Skin of body (tissue), 2 donors: ENCODE results near the gene UNC79. TPM values are rescaled to one million over a fixed set of nuclear protein-coding genes. Genes with fewer than 3 reads are reported as not detected.

ENCODE experiments used
- DNase-seq: peaks from one replicate; lab custom pipeline; 2025; lab: John Stamatoyannopoulos, UW
- total RNA-seq: library from RNA; depleted of rRNA; stranded (reverse); fragments of >200 nt; gene quantifications from one replicate; pipeline ENCODE4 v1.2.3, GENCODE V29; 2014

Gene UNC79
- total RNA-seq, 1 donor from 2014 or later = 0.39 TPM

DNA sequence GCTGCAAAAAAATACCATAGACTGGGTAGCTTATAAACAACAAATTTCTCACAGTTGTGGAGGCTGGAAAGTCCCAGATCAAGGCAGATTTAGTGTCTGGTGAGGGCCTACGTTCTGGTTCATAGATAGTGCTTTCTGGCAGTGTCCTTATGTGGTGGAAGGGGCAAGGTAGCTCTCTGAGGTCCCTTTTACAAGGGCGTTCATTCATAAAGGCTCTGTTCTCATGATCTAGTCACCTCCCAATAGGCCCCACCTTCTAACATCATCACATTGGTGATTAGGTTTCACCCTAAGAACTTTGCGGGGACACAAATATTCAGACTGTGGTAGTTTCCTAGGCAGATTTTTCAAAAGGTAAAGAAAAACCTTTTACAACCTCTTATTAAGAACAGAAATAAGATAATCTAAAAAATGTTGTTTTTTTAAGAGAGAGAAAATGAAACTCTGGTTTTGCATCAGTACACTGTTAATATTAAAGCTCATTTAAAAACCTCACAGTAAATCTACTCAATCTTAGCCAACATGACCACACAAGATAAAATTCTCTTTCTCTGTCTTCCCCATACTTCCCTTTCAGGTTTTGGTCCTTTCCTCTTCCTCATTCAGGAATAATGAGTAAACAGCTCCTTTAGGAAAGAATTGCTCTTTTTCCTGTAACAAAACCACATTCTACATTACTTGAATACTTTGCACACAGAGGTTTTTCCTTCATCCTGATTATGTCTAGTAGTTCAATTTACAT, 117.5 kb downstream of the UNC79 start:
- DNase-seq = no peak

DNA sequence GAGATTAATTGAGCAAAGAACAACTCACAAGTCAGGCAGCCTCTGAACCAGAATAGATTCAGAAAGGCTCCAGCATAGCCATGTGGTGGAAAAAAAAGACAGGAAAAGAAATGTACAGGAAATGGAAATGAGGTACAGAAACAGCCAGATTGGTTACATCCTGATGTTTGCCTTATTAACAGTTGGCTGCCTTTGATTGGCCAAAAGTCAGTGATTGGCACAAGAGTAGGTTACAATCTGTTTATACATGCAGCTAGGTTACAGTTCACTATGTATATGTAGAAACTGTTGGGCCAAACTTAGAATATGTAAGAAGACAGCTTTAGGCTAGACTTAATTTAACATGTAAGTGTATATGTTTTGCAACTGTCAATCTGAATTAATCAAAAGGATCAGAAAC, 118.9 kb downstream of the UNC79 start:
- DNase-seq = no peak

DNA sequence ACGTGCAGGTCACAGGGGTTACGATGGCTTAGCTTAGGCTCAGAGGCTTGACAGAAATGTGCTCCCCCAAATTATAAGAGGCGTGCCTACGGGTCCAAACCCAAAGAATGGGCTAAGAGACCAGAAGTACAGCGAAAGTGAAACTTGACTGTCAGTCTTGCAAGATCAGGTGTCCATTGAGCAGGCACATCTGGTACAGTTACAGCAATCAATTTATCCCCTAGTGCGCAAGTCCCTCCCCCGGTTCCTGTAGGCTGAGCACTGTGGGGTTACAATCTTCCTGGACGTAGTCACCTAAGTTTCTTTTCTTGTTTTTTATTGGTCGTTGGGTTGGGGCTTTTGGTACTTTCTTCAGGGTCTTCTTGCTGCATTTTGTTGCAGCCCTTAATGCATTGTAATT, 134.2 kb downstream of the UNC79 start:
- DNase-seq = no peak

DNA sequence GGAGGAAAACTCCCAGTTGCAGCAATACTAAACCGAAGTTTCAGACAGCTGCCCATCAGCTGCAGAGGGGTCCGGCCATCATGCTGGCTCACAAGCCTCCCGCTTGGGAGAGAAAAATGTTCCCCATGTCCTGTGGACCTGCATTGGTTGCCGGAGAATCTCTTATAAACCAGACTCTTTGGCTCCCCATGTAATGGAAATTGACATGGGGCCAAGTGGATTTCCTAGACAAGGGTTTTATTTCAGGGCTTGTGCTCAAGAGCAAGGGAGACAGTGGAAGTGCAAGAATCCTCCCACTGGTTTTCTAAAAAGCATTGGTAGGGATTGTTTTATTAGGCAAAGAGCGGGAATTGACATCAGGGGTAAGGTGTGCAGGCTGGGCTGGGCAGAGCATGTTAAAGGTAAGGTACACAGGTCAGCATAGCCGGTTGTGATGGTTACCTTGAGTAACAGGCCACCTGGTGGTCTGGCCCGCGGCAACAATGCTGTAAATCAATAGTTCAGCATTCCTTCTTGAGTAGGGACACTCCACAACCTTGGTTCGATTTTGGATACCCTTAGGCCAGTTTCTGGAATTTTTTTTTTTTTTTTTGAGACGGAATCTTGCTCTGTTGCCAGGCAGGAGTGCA, 135.4 kb downstream of the UNC79 start:
- no peak for DNase-seq

DNA sequence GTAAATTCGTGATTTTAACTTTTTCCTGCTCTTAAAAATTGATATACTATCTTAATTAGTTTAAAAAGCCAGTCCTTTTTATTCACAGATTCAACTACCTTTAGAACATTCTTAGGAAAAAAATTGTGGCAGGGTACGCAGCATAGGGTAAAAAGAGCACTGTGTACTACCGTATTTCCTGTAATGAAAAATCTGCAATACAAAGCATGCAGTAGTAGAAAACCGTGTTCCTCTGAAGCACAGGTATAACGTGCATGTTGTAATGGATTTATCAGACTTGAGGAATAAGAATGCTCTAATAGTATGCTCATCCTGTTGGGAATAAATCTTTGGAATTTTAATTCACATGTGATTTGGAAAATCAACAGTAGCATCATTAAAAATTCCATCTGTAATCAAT, 140.5 kb downstream of the UNC79 start:
- no peak for DNase-seq

DNA sequence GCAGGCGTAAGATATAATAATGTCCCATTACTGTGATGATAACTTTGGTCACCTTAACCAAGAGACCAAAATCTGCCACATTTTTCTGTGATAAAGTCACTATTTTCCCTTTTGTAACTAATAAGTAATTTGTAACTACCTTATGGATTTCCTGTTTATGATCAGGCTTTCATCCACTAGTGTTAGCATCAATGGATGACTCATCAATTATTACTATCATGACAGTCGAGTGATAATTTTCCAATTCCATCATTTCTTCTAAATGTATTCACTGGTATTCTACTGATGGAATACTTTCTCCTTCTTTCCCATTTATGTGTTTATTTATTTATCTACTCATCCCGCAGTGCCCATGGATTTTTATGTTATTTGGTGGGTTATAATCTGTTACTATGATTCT, 148.4 kb downstream of the UNC79 start:
- no peak for DNase-seq

DNA sequence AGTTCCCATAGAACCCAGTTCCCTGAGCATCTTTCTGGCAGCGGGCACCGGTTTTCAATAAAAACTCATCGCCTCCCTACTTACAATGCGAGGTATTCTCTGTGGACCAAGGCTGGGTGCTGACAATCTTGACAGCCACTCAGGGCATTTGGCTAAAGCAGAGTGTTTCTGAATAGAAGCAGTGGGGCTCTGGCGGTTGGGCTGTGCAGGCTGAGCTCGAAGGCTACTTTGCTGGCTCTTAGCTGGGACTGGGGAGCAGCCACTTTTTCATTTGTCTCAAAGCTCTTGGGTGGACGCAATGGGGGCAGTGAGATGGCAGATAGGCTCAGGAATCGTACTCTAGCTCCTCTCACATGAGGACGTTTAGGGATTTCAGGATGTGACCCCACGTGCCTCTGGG, 151.8 kb downstream of the UNC79 start:
- DNase-seq = no peak

DNA sequence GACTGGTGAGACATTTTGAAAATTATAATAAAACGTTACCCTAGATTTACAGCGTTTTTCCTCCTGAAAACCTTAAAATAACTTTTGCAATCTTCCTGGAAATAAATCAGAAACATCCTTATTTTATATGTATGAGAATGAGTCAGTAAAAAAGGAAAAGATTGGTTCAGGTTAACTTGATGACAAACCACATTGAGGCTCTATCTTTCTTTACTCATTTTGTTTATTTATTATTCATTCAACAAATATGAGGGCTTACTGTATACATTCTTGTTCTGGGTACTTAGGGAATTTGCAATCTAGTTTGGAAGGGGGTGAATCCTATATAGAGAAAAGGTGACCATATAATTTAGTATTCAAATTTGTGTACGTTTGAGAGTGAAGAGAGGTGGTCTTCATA, 156.6 kb downstream of the UNC79 start:
- no peak for DNase-seq

DNA sequence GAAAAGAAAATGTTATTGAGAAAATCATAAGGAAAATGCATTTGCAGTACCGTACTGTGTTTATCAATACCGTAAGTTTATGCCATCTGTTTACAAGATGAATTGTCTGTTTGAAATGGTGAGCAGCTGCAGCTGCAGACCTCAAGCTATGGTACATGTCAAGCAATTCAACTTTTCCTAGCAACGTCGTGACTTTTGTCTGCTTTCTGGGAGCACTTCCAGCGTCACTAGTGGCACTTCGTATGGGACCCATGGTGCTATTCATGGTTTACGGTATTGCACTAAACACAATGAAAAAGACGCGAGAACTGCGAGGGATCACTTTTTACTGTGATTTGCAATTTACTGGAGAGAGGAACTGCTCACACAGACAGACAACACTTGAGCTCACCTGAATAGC, 160.8 kb downstream of the UNC79 start:
- DNase-seq = peak; percentile 53

DNA sequence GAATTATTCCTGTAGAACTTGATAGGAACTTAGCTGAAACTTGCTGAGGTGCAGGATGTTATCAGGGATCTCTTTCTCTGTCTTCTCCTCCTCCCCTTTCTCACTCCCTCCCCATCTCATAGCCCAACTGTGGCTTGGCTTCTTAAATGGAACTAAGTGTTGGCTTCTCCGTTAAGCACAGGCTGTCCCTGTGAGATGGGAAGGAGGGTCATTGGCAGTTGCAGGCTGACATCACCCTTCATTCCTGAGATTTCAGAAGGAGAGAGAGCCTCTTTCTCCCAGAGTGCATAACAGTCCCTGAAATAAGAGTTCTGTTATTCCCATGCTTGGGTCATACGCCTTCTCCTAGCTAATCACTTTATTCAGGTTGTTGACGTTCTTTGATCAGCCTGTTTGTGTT, 162.0 kb downstream of the UNC79 start:
- no peak for DNase-seq

DNA sequence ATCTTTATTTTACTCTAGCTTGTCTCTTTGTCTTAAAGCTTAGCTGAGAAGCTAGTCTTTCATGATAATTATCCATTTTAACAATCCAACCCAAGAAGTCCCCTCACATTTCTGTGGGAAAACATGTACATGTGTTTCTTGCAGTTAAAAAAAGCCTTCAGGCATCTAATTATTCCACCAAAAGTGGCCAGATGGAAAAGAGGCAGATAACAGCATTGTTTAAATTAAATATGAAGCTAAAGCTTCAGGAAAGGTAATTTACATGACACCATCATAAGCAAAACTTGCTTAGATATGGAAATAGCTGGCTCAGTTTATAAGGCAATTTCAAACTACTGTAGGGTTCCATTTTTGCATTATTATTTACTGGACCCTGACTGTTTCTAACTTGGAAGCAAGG, 175.4 kb downstream of the UNC79 start:
- DNase-seq = no peak

DNA sequence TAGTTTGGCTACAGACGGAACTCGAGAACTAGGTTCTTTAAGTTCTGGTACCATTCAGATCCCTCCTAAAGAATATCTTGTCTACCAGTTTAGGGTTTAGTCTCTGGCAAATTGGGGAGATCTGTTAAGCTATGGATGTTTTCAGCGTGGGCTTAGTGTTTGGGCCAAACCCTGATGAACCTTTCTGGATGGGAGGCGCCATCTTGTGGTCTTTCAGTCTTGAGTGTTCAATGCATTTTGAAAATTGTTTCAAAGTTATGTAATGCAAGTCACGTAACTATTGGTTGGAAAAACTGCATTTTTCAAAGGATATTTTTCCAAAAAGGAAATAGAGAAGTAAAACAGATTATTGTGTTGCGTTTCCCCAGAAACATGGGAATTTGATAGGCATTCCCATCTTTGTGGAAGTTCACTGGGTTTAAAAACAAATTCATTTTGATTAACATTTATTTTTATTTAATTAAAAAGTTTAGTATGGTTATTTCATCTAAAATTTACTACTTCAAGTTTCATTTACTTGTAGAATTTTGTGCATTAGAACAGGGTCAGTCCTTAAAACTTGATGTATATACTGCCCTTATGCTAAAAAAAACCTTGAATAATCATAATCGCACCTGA, 188.5 kb downstream of the UNC79 start:
- peak; percentile 55 for DNase-seq

DNA sequence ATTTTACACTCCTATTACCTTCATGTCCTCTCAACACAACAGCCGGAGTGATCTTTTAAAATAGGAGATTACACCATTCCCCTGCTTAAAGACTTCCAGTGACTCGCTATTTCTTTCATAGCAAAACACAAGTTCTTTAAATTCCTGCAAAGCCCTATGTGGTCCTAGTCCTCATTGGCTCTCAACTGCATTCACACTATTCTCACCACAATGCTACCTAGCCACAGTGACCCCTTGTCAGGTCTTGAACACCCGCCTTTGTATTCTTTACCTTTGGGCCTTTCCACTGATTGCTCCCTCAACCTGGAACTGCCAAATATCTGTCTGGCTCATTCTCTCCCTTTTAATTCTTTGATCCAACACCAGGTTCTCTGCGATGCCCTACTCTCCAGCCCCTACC, 197.3 kb downstream of the UNC79 start:
- no peak for DNase-seq

DNA sequence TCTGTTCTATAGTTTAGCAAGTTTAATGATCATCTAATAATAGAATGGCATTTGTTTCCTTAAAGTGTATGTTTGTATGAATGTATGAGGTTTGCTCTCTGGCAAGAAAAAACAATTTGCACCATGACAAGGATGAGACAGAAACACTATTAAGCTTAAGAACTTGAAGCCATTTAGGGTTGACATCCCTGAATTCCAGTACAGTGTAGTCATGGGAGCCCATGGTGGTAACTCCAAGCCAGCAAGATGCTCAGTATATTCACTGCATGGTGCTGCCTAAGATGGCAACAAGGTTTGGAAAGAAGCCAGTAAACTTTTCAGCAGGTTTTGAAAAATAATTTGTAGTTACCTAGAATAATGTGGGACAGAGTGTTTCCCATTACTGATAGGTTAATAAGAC, 198.9 kb downstream of the UNC79 start:
- no peak for DNase-seq

DNA sequence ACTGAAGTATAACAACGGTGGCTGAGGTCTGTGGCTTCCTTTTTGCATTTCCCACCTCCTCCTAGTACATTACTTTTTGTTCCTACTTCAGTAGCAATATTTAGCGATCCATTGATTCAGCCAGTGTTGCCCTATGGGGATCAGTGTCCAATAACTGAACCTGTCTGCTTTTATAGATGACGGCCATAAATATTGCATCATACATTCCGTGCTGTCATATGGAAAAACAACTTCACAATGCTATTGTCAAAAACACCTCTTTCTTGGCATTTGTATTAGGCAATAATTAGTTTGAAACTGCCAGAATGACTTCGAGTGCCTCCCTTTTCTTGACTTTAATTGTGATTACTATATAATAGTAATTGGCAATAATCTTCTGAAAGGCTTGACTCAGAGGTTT, 208.1 kb downstream of the UNC79 start:
- DNase-seq = no peak

DNA sequence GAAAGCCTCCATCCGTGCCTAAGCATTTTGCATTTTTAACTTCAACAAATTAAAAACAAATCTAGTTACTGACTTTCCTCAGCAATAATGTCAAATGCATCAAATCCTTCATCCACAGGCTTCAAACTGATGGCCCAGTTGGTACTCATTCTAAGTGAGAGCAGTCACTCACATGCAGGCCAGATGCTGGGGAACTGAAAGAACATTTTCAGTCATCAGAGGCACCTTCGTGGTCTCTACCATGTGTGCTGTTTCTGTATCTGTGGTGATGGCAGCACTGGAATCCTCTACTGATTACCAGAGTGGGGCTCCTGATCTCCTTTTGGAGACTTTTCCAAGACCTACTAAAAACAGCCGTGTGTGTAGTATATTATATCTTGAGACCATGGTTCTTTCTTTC, 212.4 kb downstream of the UNC79 start:
- DNase-seq = no peak

DNA sequence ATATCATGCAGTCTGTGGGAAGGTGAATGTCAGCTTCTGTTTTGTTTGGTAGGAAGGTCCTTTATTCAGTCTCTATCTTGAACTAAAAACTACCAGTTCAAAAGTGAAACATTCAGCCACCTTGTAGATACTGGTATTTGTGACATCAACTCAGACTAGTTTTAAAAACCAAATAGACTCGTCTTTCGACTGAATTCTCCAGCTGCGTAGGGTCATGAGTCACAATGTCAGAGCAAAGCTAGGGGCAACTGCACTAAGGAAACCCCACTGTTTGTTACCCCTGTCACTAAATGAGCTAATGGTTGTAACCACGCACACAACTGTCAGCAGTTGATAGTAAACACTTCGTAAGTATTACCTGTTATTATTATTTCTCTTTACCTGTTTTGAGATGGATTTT, 212.9 kb downstream of the UNC79 start:
- no peak for DNase-seq

DNA sequence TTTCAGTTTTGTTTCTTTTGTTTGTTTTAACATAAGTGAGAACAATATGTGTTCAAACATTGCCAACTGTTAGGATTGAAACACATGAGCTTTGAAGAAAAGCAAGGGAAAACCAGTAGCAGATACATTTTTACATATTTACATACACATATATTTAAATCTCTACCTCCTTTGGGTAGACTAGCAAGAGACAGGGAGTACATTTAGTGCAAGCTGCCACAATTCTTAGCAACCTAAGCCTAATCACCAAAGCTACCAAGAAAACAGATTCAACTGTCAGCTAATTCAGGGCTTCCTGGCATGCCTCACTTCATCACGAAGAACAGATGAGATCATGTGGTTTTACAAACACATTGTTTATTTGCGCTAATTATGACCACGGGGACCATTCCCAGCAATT, 214.5 kb downstream of the UNC79 start:
- peak; percentile 59 for DNase-seq

DNA sequence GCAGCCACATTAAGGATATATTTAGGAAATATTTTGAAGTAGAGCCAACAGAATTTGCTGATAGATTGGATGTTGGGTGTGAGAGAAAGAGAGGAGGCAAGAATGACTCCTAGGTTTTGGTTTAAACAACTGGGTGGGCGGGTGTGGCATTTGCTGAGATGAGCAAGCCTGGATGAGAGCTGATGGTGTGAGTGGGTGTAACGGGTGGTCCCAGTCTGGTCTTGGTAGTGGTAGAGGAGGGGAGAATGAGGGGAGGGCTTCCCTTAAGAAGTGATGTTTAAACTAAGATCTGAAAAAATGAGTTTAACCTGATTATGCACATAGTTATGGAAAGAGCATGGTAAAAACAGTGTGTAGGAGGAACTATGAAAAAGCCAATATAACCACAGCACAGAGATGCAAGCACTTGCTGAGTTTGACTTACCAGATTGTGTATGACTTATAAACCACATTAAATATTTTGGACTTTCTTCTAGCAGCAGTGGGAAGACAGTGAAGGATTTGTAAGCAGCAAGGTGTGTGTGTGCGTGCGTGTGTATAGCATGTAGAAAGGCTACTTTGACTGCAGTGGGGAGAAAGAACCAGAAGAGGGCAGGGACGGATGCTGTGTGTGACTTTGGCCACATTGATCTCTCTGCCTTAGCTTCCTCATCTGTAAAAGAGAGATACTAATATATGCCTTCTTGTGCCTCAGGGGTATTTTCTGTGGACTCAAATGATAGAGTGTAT, 217.9 kb downstream of the UNC79 start:
- no peak for DNase-seq

DNA sequence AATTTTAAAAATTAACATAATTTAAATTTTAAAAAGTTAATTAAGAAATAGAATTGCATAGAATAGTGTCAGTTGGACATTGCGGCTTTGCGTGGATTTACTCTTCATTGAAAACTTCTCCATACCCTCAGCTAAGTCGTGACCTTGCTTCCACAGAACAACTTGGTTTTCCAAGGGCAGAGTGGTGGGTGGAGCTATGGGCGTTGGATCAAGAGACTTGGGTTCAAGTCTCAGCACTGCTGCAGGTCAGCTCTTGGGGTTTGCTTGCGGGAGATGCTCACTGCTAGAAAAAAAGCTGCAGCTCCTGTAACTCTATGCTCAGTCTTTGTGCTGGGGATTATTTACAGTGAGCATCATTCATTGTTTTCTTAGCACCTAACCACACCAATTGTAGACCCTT, 223.9 kb downstream of the UNC79 start:
- no peak for DNase-seq

DNA sequence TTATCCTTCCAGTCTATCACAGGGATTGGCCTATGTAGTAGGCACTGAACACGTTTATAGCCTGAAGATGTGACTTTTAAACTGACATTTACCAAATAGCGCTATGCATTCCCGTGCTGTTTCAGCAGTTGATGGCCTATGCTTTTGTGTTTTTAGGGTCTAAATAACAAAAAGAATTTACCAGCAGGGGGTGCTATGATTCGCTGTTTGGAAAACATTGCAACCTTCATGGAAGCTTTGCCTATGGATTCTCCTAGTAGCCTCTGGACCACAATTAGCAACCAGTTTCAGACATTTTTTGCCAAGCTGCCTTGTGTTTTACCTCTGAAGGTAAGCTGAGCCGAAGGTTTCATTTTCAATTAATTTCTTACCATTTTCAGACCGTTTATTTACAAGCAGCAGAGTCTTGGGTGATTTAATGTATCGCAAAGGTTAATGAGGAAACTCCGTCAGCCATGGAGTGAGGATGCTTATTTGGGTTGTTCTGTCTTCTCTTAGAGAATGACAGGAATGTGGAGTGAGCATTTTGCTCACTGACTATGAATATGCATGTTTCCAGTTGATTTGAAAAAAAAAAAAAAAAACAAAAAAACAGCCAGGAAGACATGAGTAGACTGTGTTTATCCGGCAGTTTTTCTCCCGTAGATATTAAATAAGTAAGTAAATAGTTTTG, 224.5 kb downstream of the UNC79 start:
- DNase-seq = peak; percentile 25

DNA sequence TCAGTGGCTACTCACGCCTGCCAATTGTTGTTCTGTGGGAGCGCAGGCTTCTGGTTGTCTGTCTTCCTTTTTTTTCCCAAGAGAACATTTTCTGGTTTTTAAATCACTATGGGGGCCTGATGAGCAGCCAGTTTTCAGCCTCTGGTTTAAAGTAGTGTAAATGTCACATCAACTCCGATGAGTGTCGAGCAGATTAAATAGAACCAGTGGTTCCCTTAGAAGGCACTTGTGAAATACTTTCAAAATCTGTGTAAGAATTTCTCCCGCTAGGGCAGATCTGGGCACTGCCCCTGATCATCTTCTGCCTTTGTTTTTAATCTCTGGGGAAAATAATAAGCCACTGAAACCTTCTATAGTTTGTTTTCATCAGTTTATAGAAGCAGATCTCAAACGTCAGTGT, 227.1 kb downstream of the UNC79 start:
- no peak for DNase-seq
